Measurements from ENCODE around the gene SLC7A8.

Gene SLC7A8

DNA sequence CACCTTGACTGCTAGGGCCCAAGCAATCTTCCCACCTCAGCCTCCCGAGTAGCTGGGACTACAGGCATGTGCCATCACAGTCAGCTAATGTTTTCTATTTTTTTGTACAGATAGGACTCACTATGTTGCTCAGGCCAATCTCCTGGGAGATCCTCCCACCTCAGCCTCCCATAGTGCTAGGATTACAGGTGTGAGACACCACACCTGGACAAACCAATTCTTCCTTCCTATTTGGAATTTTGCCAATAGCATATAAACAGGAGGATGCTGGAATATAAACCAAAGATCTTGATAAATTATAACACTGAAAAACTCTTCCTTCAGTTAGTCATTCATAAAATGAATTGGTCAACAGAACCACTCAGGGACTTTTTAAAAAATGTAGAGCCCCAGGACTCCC, 96.9 kb downstream of the SLC7A8 start:
- in situ Hi-C loops (cut with MboI; ENCODE audit: low sequenced_read_pairs, unreplicated experiment), result no loop called here
- TF ChIP-seq, protein P1, sequence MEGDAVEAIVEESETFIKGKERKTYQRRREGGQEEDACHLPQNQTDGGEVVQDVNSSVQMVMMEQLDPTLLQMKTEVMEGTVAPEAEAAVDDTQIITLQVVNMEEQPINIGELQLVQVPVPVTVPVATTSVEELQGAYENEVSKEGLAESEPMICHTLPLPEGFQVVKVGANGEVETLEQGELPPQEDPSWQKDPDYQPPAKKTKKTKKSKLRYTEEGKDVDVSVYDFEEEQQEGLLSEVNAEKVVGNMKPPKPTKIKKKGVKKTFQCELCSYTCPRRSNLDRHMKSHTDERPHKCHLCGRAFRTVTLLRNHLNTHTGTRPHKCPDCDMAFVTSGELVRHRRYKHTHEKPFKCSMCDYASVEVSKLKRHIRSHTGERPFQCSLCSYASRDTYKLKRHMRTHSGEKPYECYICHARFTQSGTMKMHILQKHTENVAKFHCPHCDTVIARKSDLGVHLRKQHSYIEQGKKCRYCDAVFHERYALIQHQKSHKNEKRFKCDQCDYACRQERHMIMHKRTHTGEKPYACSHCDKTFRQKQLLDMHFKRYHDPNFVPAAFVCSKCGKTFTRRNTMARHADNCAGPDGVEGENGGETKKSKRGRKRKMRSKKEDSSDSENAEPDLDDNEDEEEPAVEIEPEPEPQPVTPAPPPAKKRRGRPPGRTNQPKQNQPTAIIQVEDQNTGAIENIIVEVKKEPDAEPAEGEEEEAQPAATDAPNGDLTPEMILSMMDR (IDR thresholded peaks at IDR 0.05; ENCODE audit: borderline replicate concordance, control extremely low read depth, extremely low read depth, insufficient read depth, missing control alignments), result no peak
- DNase-seq (ENCODE audit: low spot score), result no peak

DNA sequence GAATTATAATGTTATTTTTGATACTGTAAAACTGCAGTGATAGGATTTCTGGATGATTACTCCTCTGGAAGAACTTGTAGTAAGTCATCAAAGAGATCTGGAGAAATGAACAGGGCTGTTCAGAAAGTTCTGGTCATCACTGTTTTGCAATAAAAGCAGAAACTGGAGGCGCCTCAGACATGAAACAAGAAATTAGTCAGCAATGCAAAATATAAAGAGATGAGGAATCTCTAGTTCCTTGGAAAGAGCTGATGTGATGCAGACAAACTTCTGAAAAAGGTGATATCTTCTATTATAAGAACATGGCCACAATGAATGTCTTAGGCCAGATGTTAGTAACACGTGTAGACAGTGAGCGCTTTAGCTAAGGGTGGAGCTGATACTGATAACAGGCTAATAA, 98.0 kb downstream of the SLC7A8 start:
- DNase-seq (ENCODE audit: low spot score), result no peak
- in situ Hi-C loops (cut with MboI; ENCODE audit: low sequenced_read_pairs, unreplicated experiment), result no loop called here

DNA sequence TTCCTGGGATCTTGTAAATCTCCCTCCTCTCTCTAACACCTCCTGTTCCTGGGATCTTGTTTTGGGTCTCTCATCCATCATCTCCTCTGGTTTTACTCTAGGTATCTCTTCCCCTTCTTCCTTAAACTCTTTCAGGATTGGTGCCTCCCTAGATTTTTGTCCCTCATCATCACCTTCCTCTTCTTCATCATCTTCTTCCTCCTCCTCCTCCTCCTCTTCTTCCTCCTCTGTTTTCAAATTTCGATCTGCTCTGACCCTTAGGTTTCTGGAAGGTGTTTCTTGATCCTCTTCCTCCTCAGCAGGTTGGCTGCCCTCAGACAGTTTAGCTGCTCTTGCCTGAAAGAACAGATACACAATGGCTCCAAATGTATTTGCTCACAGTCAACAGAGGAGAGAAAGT, 103.0 kb downstream of the SLC7A8 start:
- in situ Hi-C loops (cut with MboI; ENCODE audit: low sequenced_read_pairs, unreplicated experiment), result no loop called here
- no peak for DNase-seq (ENCODE audit: low spot score)
- TF ChIP-seq, protein P1 (IDR thresholded peaks at IDR 0.05; ENCODE audit: borderline replicate concordance, control extremely low read depth, extremely low read depth, insufficient read depth, missing control alignments), result no peak

More for the DNA sequence above, 98.0 kb downstream of the SLC7A8 start:
- TF ChIP-seq, protein P1 (IDR thresholded peaks at IDR 0.05; ENCODE audit: borderline replicate concordance, control extremely low read depth, extremely low read depth, insufficient read depth, missing control alignments), result no peak

DNA sequence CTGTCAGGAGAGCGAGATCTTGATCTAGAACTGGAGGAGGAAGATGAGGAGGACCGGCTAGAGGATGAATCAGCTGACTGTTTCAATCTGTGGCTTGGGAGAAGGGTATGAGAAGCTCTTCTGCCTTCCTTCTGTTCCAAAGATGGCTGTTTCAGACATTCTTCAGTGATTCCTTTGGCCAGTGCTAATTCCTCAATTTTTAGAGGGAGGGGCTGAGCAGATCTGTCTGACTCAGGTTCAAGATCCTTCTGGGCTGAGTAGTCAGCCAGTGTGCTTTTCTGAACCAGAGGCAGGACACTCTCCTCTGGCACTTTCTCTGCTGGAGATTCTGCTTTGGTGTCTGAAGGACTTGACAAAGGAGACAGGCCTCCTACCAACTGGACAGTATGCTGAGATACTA, 103.7 kb downstream of the SLC7A8 start:
- in situ Hi-C loops (cut with MboI; ENCODE audit: low sequenced_read_pairs, unreplicated experiment), result no loop called here
- DNase-seq (ENCODE audit: low spot score), result no peak
- TF ChIP-seq, protein P1 (IDR thresholded peaks at IDR 0.05; ENCODE audit: borderline replicate concordance, control extremely low read depth, extremely low read depth, insufficient read depth, missing control alignments), result no peak

DNA sequence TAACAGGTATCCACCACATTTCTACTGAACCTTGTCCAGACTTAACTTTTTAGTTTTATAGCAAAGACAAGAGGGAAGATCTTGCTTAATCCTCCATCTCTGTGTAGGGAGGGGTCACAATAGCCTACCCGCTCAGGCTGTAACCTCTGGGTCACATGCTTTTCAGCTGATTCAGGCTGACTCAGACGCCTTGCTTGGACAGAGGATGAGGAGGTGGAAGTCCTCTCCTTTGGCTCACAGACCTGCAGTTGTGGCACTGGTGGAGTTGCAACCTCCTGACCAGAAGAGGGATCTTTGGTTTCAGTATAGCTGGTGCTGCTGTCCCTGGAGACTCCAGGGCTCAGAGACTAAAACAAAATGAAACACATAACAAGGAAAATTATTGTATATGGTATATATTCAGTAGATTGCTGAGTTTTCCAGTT, 104.8 kb downstream of the SLC7A8 start:
- in situ Hi-C loops (cut with MboI; ENCODE audit: low sequenced_read_pairs, unreplicated experiment), result no loop called here
- no peak for DNase-seq (ENCODE audit: low spot score)
- TF ChIP-seq, protein P1 (IDR thresholded peaks at IDR 0.05; ENCODE audit: borderline replicate concordance, control extremely low read depth, extremely low read depth, insufficient read depth, missing control alignments), result no peak

DNA sequence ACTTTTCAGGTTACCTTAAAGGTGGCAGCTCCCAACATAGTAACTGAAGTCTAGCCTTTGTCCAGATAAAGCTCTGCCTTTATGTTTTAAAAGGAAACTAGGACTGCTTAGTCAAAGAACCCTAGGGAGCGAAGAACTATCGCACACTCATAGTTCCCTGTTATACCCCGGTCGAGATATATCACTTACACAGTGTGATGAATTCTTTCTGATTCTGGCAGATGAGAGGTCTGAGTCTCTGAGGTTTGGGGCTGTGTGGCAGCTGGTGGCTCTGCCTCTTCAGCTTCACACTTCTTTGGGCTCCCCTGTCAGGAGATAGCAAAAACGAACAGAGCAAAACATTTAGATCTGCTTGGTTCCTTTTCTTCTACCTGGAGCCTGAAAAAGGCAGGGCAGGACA, 105.5 kb downstream of the SLC7A8 start:
- in situ Hi-C loops (cut with MboI; ENCODE audit: low sequenced_read_pairs, unreplicated experiment), result no loop called here
- DNase-seq (ENCODE audit: low spot score), result no peak
- TF ChIP-seq, protein P1 (IDR thresholded peaks at IDR 0.05; ENCODE audit: borderline replicate concordance, control extremely low read depth, extremely low read depth, insufficient read depth, missing control alignments), result no peak

Data from GM13976 (cell line).